HEK293 (cell line): ENCODE measurements around the gene MSL3B.
"Not testable (repeated sequence)": the region's sequence is repeated elsewhere in the genome, so short reads cannot be mapped to it uniquely, and the experiment has no call there.

Experiments
- REPIN1 ChIP-seq: fragments of 450-650 bp; formaldehyde crosslinking; IDR thresholded peaks from 2 replicates; pipeline ENCODE4 v1.5.1; 2017; ENCODE audit warnings: missing biosample characterization, missing genetic modification characterization, low read depth
- ZNF121 ChIP-seq: fragments of 450-650 bp; formaldehyde crosslinking; IDR thresholded peaks from 2 replicates; pipeline ENCODE4 v1.5.1; 2016; ENCODE audit warnings: missing biosample characterization, missing genetic modification characterization
- ZNF140 ChIP-seq: fragments of 450-650 bp; formaldehyde crosslinking; IDR thresholded peaks from 2 replicates; pipeline ENCODE4 v1.5.1; 2016; ENCODE audit warnings: missing biosample characterization, missing genetic modification characterization
- ZNF311 ChIP-seq: fragments of 450-650 bp; formaldehyde crosslinking; IDR thresholded peaks from 2 replicates; pipeline ENCODE4 v1.5.1; 2017; ENCODE audit warnings: missing biosample characterization, missing genetic modification characterization, borderline replicate concordance
- TF ChIP-seq, protein P1 (sequence below): fragments of 450-650 bp; formaldehyde crosslinking; IDR thresholded peaks from 2 replicates; pipeline ENCODE4 v1.5.1; 2017; ENCODE audit warnings: missing biosample characterization, missing genetic modification characterization
- TF ChIP-seq, protein P2 (sequence below): fragments of 450-650 bp; formaldehyde crosslinking; IDR thresholded peaks from 2 replicates; pipeline ENCODE4 v1.5.1; 2016; ENCODE audit warnings: missing biosample characterization, missing genetic modification characterization

DNA sequence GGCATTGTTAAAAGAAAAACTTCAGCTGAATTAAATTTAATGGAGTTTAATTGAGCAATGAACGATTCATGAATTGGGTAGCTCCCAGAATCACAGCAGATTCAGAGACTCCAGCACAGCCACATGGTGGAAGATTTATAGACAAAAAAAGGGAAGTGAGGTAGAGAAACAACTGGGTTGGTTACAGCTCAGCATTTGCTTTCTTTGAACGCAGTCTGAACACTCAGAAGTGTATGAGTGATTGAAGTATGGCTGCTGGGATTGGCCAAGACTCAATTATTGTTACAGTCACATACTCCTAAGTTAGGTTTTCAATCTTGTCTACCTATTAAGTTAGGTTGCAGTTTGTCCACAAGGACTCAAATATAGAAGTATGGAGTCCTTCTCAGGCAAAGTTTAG, 3.9 kb upstream of the MSL3B start:
- TF ChIP-seq ZNF121 (tag by site-specific recombination); REPIN1; ZNF311 (tag by site-specific recombination); ZNF140: not testable (repeated sequence)
- TF ChIP-seq, protein P1, sequence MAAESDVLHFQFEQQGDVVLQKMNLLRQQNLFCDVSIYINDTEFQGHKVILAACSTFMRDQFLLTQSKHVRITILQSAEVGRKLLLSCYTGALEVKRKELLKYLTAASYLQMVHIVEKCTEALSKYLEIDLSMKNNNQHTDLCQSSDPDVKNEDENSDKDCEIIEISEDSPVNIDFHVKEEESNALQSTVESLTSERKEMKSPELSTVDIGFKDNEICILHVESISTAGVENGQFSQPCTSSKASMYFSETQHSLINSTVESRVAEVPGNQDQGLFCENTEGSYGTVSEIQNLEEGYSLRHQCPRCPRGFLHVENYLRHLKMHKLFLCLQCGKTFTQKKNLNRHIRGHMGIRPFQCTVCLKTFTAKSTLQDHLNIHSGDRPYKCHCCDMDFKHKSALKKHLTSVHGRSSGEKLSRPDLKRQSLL (tag by site-specific recombination), result not testable (repeated sequence)
- TF ChIP-seq, protein P2, sequence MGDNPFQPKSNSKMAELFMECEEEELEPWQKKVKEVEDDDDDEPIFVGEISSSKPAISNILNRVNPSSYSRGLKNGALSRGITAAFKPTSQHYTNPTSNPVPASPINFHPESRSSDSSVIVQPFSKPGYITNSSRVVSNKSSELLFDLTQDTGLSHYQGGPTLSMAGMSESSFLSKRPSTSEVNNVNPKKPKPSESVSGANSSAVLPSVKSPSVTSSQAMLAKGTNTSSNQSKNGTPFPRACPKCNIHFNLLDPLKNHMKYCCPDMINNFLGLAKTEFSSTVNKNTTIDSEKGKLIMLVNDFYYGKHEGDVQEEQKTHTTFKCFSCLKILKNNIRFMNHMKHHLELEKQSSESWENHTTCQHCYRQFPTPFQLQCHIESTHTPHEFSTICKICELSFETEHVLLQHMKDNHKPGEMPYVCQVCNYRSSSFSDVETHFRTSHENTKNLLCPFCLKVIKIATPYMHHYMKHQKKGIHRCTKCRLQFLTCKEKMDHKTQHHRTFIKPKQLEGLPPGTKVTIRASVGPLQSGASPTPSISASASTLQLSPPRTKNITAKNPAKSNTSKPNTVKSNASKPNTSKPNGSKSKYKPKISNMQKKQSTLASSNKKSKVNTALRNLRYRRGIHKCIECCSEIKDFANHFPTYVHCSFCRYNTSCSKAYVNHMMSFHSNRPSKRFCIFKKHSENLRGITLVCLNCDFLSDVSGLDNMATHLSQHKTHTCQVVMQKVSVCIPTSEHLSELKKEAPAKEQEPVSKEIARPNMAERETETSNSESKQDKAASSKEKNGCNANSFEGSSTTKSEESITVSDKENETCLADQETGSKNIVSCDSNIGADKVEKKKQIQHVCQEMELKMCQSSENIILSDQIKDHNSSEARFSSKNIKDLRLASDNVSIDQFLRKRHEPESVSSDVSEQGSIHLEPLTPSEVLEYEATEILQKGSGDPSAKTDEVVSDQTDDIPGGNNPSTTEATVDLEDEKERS (tag by site-specific recombination), result not testable (repeated sequence)
